NCI-H2196 (cell line): Measurements from ENCODE around the gene CAMTA1.

Experiments used
- DNase-seq: peaks from one replicate; lab custom pipeline; 2025; ENCODE audit not compliant: unreplicated experiment; lab: John Stamatoyannopoulos, UW

The CAMTA1 gene

GRCh38 chr1:7436056-7437005, 651.1 kb downstream of the CAMTA1 start:
- DNase-seq: no peak

GRCh38 chr1:7437036-7437435, 651.8 kb downstream of the CAMTA1 start:
- no peak for DNase-seq

GRCh38 chr1:7437608-7438395, 652.5 kb downstream of the CAMTA1 start:
- no peak for DNase-seq

- no peak for DNase-seq
These were observed 653.1 kb downstream of the CAMTA1 start for GRCh38 chr1:7438396-7438785.

- no peak for DNase-seq
These were observed 653.8 kb downstream of the CAMTA1 start for GRCh38 chr1:7438921-7439655.

- no peak for DNase-seq
These were observed 654.9 kb downstream of the CAMTA1 start for GRCh38 chr1:7440154-7440553.

- no peak for DNase-seq
These were observed 656.0 kb downstream of the CAMTA1 start for GRCh38 chr1:7441143-7441841.

GRCh38 chr1:7442036-7442435, 656.8 kb downstream of the CAMTA1 start:
- no peak for DNase-seq

GRCh38 chr1:7442918-7443317, 657.7 kb downstream of the CAMTA1 start:
- no peak for DNase-seq

- DNase-seq: no peak
These were observed 659.1 kb downstream of the CAMTA1 start for GRCh38 chr1:7444363-7444762.

- DNase-seq: peak; percentile 15
These were observed 661.8 kb downstream of the CAMTA1 start for GRCh38 chr1:7447093-7447492.

GRCh38 chr1:7447736-7448135, 662.5 kb downstream of the CAMTA1 start:
- no peak for DNase-seq

GRCh38 chr1:7448986-7449385, 663.7 kb downstream of the CAMTA1 start:
- DNase-seq: no peak

GRCh38 chr1:7449750-7450149, 664.5 kb downstream of the CAMTA1 start:
- DNase-seq: no peak

GRCh38 chr1:7450838-7451237, 665.6 kb downstream of the CAMTA1 start:
- DNase-seq: no peak

- DNase-seq: no peak
These were observed 667.8 kb downstream of the CAMTA1 start for GRCh38 chr1:7453038-7453437.

GRCh38 chr1:7454052-7454815, 669.0 kb downstream of the CAMTA1 start:
- DNase-seq: peak; percentile 16

- DNase-seq: no peak
These were observed 669.9 kb downstream of the CAMTA1 start for GRCh38 chr1:7454895-7455784.
